A673 (cell line): ENCODE measurements around the gene ADGB. TPM values are rescaled to one million over a fixed set of nuclear protein-coding genes. Genes with fewer than 3 reads are reported as not detected.
A peak's percentile ranks its signal among the peaks of the same experiment; 100 is the strongest.

Experiments used
- BruUV-seq: library from RNA; stranded (reverse); fragments of 400-500 nt; replicated peaks from 2 replicates; lab custom pipeline; 2021; lab: Mats Ljungman, UMichigan
- CTCF ChIA-PET: fragments of 300-600 bp; sonication (Branson Sonifier 250); formaldehyde crosslinking; loops from one replicate; lab custom pipeline; 2022; ENCODE audit warnings: antibody characterized with exemption; lab: Charles Lee
- POLR2A ChIA-PET: fragments of 300-600 bp; sonication (Branson Sonifier 250); formaldehyde crosslinking; loops from one replicate; lab custom pipeline; 2022; ENCODE audit warnings: antibody characterized with exemption; ENCODE audit not compliant: low non-redundant PET; lab: Charles Lee
- DNase-seq: peaks from one replicate; pipeline ENCODE4 v3.0.0-alpha.2; 2015; ENCODE audit warnings: low spot score
- H3K27ac ChIP-seq: fragments of 200-600 bp; sonication (generic); 2 replicates; pipeline ENCODE4 v1.5.1; 2016; ENCODE audit warnings: mixed run types, low read depth, mild to moderate bottlenecking, mixed read lengths, antibody characterized with exemption, low read length; ENCODE audit not compliant: poor library complexity, severe bottlenecking
- H3K27me3 ChIP-seq: fragments of 200-600 bp; sonication (generic); replicated peaks from 2 replicates; pipeline ENCODE4 v1.6.1; 2017; ENCODE audit warnings: mixed run types, low read depth, mild to moderate bottlenecking, mixed read lengths, antibody characterized with exemption, low read length; ENCODE audit not compliant: insufficient read depth, poor library complexity
- H3K36me3 ChIP-seq: fragments of 200-600 bp; sonication (generic); 2 replicates; pipeline ENCODE4 v1.6.1; 2016; ENCODE audit warnings: mixed run types, mild to moderate bottlenecking, mixed read lengths, antibody characterized with exemption, low read length; ENCODE audit not compliant: insufficient read depth, poor library complexity, severe bottlenecking
- H3K4me1 ChIP-seq: fragments of 200-600 bp; sonication (generic); 2 replicates; pipeline ENCODE4 v1.6.1; 2017; ENCODE audit warnings: mixed run types, mild to moderate bottlenecking, mixed read lengths, antibody characterized with exemption, low read length; ENCODE audit not compliant: insufficient read depth, poor library complexity, severe bottlenecking
- H3K4me3 ChIP-seq: fragments of 200-600 bp; sonication (generic); 2 replicates; pipeline ENCODE4 v1.5.1; 2016; ENCODE audit warnings: low read depth, mixed run types, mild to moderate bottlenecking, mixed read lengths, low read length; ENCODE audit not compliant: poor library complexity, severe bottlenecking
- H3K9me3 ChIP-seq: fragments of 200-600 bp; sonication (generic); 2 replicates; pipeline ENCODE4 v1.6.1; 2016; ENCODE audit warnings: mixed run types, low read depth, mild to moderate bottlenecking, mixed read lengths, antibody characterized with exemption, low read length; ENCODE audit not compliant: poor library complexity, severe bottlenecking
- EZH2 ChIP-seq: fragments of 200-600 bp; sonication (generic); IDR thresholded peaks from 2 replicates; pipeline ENCODE4 v1.6.1; 2017; ENCODE audit warnings: borderline replicate concordance, low read depth, mild to moderate bottlenecking, mixed read lengths, antibody characterized with exemption, low read length; ENCODE audit not compliant: poor library complexity, severe bottlenecking
- intact Hi-C: fragments of 100-400 bp; cut with micrococcal nuclease; formaldehyde crosslinking; loops from one replicate; pipeline ENCODE4 v1.10.0; 2022; ENCODE audit not compliant: unreplicated experiment
- total RNA-seq: library from RNA; stranded (reverse); gene quantifications from 2 replicates; pipeline ENCODE4 v1.2.3, GENCODE V29; 2021
- TF ChIP-seq, protein P1 (sequence below): fragments of 300-800, 200-600 bp; sonication (generic); conservative IDR thresholded peaks from 2 replicates; pipeline ENCODE4 v1.5.1; 2017; ENCODE audit warnings: low read depth, mild to moderate bottlenecking, antibody characterized with exemption, low read length, moderate library complexity, mixed read lengths

The ADGB gene
- total RNA-seq, 1 experiment from 2014 or later, result not detected

- CTCF ChIA-PET, result no interaction called here
- Histone ChIP-seq H3K27ac (no peak overlapping the region), H3K9me3 (no peaks in the 10 kb centered on the region), H3K4me3 (no peak overlapping the region), H3K27me3 (no peaks in the 10 kb centered on the region), H3K4me1 (no peaks in the 10 kb centered on the region), H3K36me3 (no peaks in the 10 kb centered on the region)
- intact Hi-C loops, result no loop called here
- TF ChIP-seq EZH2, result no peak
- BruUV-seq, result no TSS peak
- no peak for DNase-seq
- POLR2A ChIA-PET, result interaction anchor here (0.5 kb wide), 1 partner anchor 1142 kb away, joined by 6 read pairs; no protein-coding TSS in a partner anchor
These were observed 4.3 kb upstream of the ADGB start for GRCh38 chr6:146594495-146594894.

DNA sequence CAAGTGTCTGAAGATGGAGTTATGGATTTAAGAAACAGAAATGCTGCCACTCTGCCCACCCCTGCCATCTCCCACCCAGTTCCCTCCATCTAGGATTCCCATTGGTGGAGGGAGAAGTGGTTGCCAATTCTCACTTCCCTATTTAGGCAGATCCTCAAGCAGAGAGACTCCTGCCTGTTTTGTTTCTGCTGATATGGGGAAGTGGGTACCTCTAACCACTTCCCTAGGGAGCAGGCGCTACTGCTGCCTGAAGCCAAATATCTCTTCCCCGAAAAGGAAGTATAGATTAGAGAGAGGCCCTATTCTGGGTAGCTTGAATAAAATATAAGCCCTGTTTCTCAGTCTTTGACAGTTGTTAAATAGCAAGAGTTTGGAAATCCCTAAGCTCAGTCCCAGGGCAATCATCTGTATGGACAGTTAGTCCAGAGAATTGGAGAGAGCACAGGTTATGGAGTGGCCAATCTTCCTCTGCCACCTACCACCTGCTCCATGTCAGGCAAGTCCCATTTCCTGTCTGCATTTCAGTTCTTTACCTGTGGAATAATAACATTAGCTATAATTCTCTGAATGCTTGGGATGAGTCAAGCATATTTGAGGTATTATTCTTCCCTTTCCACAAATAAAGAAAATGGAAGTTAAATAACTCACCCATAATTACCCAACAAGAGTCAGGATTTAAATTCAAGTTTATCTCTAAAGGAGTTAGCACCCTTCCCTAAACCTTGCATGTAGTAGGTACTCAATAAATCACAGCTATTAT is 2.6 kb upstream of the ADGB start:
- no TSS peak for BruUV-seq
- no peak for TF ChIP-seq EZH2
- TF ChIP-seq, protein P1, sequence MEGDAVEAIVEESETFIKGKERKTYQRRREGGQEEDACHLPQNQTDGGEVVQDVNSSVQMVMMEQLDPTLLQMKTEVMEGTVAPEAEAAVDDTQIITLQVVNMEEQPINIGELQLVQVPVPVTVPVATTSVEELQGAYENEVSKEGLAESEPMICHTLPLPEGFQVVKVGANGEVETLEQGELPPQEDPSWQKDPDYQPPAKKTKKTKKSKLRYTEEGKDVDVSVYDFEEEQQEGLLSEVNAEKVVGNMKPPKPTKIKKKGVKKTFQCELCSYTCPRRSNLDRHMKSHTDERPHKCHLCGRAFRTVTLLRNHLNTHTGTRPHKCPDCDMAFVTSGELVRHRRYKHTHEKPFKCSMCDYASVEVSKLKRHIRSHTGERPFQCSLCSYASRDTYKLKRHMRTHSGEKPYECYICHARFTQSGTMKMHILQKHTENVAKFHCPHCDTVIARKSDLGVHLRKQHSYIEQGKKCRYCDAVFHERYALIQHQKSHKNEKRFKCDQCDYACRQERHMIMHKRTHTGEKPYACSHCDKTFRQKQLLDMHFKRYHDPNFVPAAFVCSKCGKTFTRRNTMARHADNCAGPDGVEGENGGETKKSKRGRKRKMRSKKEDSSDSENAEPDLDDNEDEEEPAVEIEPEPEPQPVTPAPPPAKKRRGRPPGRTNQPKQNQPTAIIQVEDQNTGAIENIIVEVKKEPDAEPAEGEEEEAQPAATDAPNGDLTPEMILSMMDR, result no peak
- peak; percentile 18 for DNase-seq
- no peaks in the 10 kb centered on the region for H3K4me1 ChIP-seq
- intact Hi-C loops, result no loop called here
- no peaks in the 10 kb centered on the region for H3K9me3 ChIP-seq
- no peaks in the 10 kb centered on the region for H3K36me3 ChIP-seq
- H3K27ac ChIP-seq, result no peak overlapping the region
- H3K27me3 ChIP-seq, result no peaks in the 10 kb centered on the region
- ChIA-PET POLR2A (no interaction called here), CTCF (no interaction called here)
- H3K4me3 ChIP-seq, result no peak overlapping the region

DNA sequence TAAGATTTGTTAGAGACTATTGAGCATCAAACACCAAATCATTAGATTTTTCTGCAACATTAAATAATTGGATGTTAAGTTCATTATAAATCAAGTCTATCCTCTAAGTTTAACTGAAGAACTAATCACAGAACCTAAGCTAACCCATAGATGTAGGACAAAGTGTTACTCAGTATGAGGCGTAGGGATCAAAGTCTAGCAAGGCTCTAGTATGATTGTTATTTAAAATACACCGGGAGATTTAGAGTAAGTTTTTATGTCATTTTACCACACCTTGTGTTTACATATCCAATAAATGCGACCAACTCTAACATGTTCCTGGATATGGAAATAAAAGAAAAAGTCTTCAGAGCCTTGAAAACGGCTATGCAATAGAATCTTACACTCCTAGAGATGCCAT is 2.6 kb downstream of the ADGB start:
- TF ChIP-seq, protein P1, result no peak
- TF ChIP-seq EZH2, result no peak
- no peak overlapping the region for H3K27ac ChIP-seq
- no peaks in the 10 kb centered on the region for H3K4me1 ChIP-seq
- H3K27me3 ChIP-seq, result no peaks in the 10 kb centered on the region
- POLR2A ChIA-PET, result no interaction called here
- intact Hi-C loops, result no loop called here
- H3K36me3 ChIP-seq, result no peaks in the 10 kb centered on the region
- CTCF ChIA-PET, result no interaction called here
- BruUV-seq, result no TSS peak
- no peaks in the 10 kb centered on the region for H3K9me3 ChIP-seq
- no peak for DNase-seq
- no peak overlapping the region for H3K4me3 ChIP-seq

DNA sequence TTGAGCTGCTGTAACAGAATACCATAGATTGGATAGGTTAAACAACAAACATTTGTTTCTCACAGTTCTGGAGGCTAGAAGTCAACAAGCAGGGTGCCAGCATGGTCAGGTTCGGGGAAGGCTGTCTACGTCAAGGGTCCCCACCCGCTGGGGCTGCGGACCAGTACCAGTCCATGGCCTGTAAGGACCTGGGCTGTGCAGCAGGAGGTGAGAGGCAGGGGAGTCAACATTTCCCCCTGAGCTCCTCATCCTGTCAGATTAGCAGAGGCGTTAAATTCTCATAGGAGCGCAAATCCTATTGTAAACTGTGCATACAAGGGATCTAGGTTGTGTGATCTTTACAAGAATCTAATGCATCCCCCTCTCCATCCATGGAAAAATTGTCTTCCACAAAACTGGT is 3.8 kb downstream of the ADGB start:
- BruUV-seq, result no TSS peak

More for the DNA sequence above, 3.8 kb downstream of the ADGB start:
- DNase-seq, result no peak
- no peaks in the 10 kb centered on the region for H3K4me1 ChIP-seq
- TF ChIP-seq EZH2, result no peak
- TF ChIP-seq, protein P1, result no peak
- ChIA-PET POLR2A (no interaction called here), CTCF (no interaction called here)
- H3K36me3 ChIP-seq, result no peaks in the 10 kb centered on the region
- intact Hi-C loops, result no loop called here
- no peak overlapping the region for H3K27ac ChIP-seq
- H3K4me3 ChIP-seq, result no peak overlapping the region
- H3K27me3 ChIP-seq, result no peaks in the 10 kb centered on the region
- no peaks in the 10 kb centered on the region for H3K9me3 ChIP-seq
